ENCODE data around the gene PRKN. TPM values are rescaled to one million over a fixed set of nuclear protein-coding genes. Genes with fewer than 3 reads are reported as not detected.

PRKN gene
- total RNA-seq, 1 donor from 2014 or later, result 1.2 TPM

GRCh38 chr6:161596807-161597520 lies 1130.6 kb downstream of the PRKN start:
- Histone ChIP-seq H3K27me3 (ENCODE audit: control insufficient read depth, insufficient read depth, low read length) (no peaks in the 10 kb centered on the region), H3K36me3 (ENCODE audit: control insufficient read depth, insufficient read depth, low read length) (no peaks in the 10 kb centered on the region), H3K4me3 (ENCODE audit: low read depth, low read length) (no peak overlapping the region)
- no peak for TF ChIP-seq CTCF (IDR thresholded peaks at IDR 0.05; ENCODE audit: insufficient read depth, low read length, poor library complexity, severe bottlenecking)
- no peak for DNase-seq (ENCODE audit: low read depth)

GRCh38 chr6:161594412-161594811 lies 1133.2 kb downstream of the PRKN start:
- TF ChIP-seq CTCF (IDR thresholded peaks at IDR 0.05; ENCODE audit: insufficient read depth, low read length, poor library complexity, severe bottlenecking), result no peak
- Histone ChIP-seq H3K36me3 (ENCODE audit: control insufficient read depth, insufficient read depth, low read length) (no peaks in the 10 kb centered on the region), H3K4me3 (ENCODE audit: low read depth, low read length) (no peak overlapping the region), H3K27me3 (ENCODE audit: control insufficient read depth, insufficient read depth, low read length) (no peaks in the 10 kb centered on the region)
- no peak for DNase-seq (ENCODE audit: low read depth)

- no peaks in the 10 kb centered on the region for H3K27me3 ChIP-seq (ENCODE audit: control insufficient read depth, insufficient read depth, low read length)
- no peak for TF ChIP-seq CTCF (IDR thresholded peaks at IDR 0.05; ENCODE audit: insufficient read depth, low read length, poor library complexity, severe bottlenecking)
- H3K36me3 ChIP-seq (ENCODE audit: control insufficient read depth, insufficient read depth, low read length), result no peaks in the 10 kb centered on the region
- no peak overlapping the region for H3K4me3 ChIP-seq (ENCODE audit: low read depth, low read length)
- DNase-seq (ENCODE audit: low read depth), result no peak
Observed at GRCh38 chr6:161590961-161591627, 1136.5 kb downstream of the PRKN start.

- H3K27me3 ChIP-seq (ENCODE audit: control insufficient read depth, insufficient read depth, low read length), result no peaks in the 10 kb centered on the region
- TF ChIP-seq CTCF (IDR thresholded peaks at IDR 0.05; ENCODE audit: insufficient read depth, low read length, poor library complexity, severe bottlenecking), result no peak
- no peak overlapping the region for H3K4me3 ChIP-seq (ENCODE audit: low read depth, low read length)
- DNase-seq (ENCODE audit: low read depth), result no peak
- H3K36me3 ChIP-seq (ENCODE audit: control insufficient read depth, insufficient read depth, low read length), result no peaks in the 10 kb centered on the region
Observed at GRCh38 chr6:161586887-161587286, 1140.7 kb downstream of the PRKN start.

- Histone ChIP-seq H3K36me3 (ENCODE audit: control insufficient read depth, insufficient read depth, low read length) (no peaks in the 10 kb centered on the region), H3K27me3 (ENCODE audit: control insufficient read depth, insufficient read depth, low read length) (no peaks in the 10 kb centered on the region), H3K4me3 (ENCODE audit: low read depth, low read length) (no peak overlapping the region)
- no peak for TF ChIP-seq CTCF (IDR thresholded peaks at IDR 0.05; ENCODE audit: insufficient read depth, low read length, poor library complexity, severe bottlenecking)
- DNase-seq (ENCODE audit: low read depth), result no peak
Observed at GRCh38 chr6:161584621-161585340, 1142.8 kb downstream of the PRKN start.

Measured in kidney epithelial cell (primary cell).